ENCODE data around the gene SPINDOC. TPM values are rescaled to one million over a fixed set of nuclear protein-coding genes. Genes with fewer than 3 reads are reported as not detected.

The SPINDOC gene
- total and polyA plus RNA-seq, 9 of the 15 experiments (the other 6 are each of a cell fraction or from before 2014, with no cell fraction given), result 0.70 to 36.3 (median 19.6) TPM

DNA sequence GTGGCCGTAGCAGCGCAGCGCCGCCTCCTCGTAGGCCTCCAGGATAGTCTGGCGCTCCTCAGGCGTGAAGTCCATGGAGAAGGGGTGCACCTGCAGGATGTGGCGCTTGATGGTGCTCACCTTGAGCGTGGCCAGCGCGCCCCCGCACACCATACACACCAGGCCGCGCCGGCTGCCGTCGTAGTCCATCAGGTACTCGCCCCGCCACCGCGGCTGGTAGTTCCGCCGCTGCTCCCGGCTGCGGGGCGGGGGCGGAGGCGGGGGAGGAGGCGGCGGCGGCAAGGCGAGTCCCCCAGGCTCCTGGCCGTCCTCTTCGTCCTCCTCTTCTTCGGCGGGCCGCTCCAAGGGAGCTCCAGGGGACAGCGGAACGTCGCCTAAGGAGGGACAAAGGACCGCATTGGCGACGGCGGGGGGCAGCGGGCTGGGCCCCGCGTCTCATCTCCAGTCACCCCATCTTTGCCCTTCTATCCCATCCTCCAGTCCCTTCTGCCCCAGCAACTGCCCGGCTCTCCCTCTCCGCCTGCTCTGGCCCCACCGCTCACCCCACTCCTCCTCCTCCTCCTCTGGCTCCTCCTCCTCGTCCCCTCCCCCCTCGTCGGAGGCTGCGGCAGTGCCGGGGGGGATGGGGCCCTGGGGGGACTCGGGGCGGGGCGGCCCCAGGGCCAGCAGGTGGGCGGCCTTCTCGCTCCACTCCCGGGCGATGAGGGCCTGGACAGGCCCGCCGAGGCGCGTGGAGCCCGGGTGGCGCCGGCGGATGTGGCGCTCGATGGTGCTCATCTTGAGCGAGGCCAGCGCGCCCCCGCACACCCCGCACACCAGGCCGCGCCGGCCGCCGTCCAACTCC lies 49.5 kb upstream of the SPINDOC start (continued):
- TF ChIP-seq SRSF1 (IDR thresholded peaks at IDR 0.05; ENCODE audit: low read depth, low read length) (no peak), CREB1 (IDR thresholded peaks at IDR 0.05) (no peak), CREB1 (CRISPR knock-in tag; IDR thresholded peaks at IDR 0.05) (no peak)

DNA sequence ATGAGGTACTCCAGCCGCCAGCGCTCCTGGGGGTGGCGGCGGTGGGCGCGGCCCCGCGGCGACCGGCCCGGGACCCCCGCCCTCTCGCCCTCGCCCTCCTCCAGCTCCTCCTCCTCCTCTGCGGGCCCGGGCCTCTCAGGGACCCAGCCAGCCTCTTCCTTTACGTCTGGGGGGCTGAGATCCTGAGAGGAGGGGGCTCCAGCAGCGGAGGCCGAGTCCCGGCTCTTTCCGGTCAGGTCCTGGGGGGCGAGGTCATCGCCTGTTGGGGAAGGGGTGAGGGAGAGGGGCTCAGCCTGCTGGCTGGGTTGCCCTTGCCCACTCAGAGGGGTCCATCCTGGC lies 48.9 kb upstream of the SPINDOC start:
- Histone ChIP-seq H3K4me2 (ENCODE audit: insufficient read depth, low read length) (no peak overlapping the region), H2AFZ (ENCODE audit: low read depth, low read length) (no peak overlapping the region), H3K9me1 (ENCODE audit: control insufficient read depth, insufficient read depth, low read length) (no peaks in the 10 kb centered on the region), H3K79me2 (ENCODE audit: control insufficient read depth, insufficient read depth, low read length) (peaks cover 19% of the 10 kb centered on the region), H3K9me3 (replicated peaks; ENCODE audit: control insufficient read depth, insufficient read depth, low read depth, low read length) (no peaks in the 10 kb centered on the region), H3K27me3 (ENCODE audit: control insufficient read depth in 2 of 2, insufficient read depth in 2 of 2, low read length in 2 of 2) (no peaks in the 10 kb centered on the region), H3K36me3 (ENCODE audit: control insufficient read depth, insufficient read depth, low read length) (peaks cover 43% of the 10 kb centered on the region; the same call in 2 of the 3 replicates), H4K20me1 (replicated peaks; ENCODE audit: control insufficient read depth, insufficient read depth, low read length) (no peaks in the 10 kb centered on the region), H3K27ac (ENCODE audit: extremely low read depth, low read depth, low read length) (no peak overlapping the region), H3K9ac (ENCODE audit: insufficient read depth in 1 of 2, low read depth in 2 of 2, low read length in 2 of 2) (no peak overlapping the region), H3K4me1 (replicated peaks in 1 of 2; ENCODE audit: control insufficient read depth in 2 of 2, insufficient read depth in 2 of 2, low read length in 2 of 2) (peaks cover 8 to 52% of the 10 kb centered on the region in 2 experiments), H3K4me3 (no peak overlapping the region)
- TF ChIP-seq NCOA4 (IDR thresholded peaks at IDR 0.05; ENCODE audit: partially characterized antibody) (no peak), FOXA3 (CRISPR knock-in tag; conservative IDR thresholded peaks at IDR 0.05 in 1 of 2, IDR thresholded peaks at IDR 0.05 in 1 of 2) (no peak), ZC3H4 (CRISPR knock-in tag; IDR thresholded peaks at IDR 0.05; ENCODE audit: borderline replicate concordance) (no peak), ASH1L (IDR thresholded peaks at IDR 0.05; ENCODE audit: borderline replicate concordance, low read depth, partially characterized antibody) (no peak), POLR2G (IDR thresholded peaks at IDR 0.05; ENCODE audit: low read depth, low read length) (no peak), KLF1 (tag; IDR thresholded peaks at IDR 0.05) (no peak), PCBP2 (IDR thresholded peaks at IDR 0.05; ENCODE audit: low read depth, low read length, poor library complexity, severe bottlenecking) (no peak), SP1 (CRISPR knock-in tag; IDR thresholded peaks at IDR 0.05) (no peak), CEBPB (tag; IDR thresholded peaks at IDR 0.05) (no peak)
- ChIA-PET CTCF (ENCODE audit: low intra/inter-chr PET ratio) (no interaction called here), POLR2A (no interaction called here)
- WGBS (ENCODE audit: insufficient coverage, low coverage, missing lambda C conversion rate), result 100% methylated on average over 1 of the region's 23 CpGs
- ATAC-seq, result no peak
- FAIRE-seq, result no peak
- intact Hi-C loops (cut with micrococcal nuclease) (no loop called here), in situ Hi-C loops (cut with MboI) (loop anchor here (10.0 kb wide), 1 partner anchor 380 kb away; no protein-coding TSS in a partner anchor)
- BruUV-seq (replicated peaks), result no TSS peak
- no peak for DNase-seq (ENCODE audit: extremely low read depth in 1 of 4, low spot score in 3 of 4)

All from K562 (cell line).